Measurements from ENCODE around the gene CDH6.

The CDH6 gene

GRCh38 chr5:31317665-31318064 is 124.2 kb downstream of the CDH6 start:
- no peak for TF ChIP-seq CTCF (conservative IDR thresholded peaks at IDR 0.05; ENCODE audit: low read depth, low read length)
- no peak overlapping the region for H2AFZ ChIP-seq (ENCODE audit: low read depth)
- no peak overlapping the region for H3K4me2 ChIP-seq
- no peaks in the 10 kb centered on the region for H4K20me1 ChIP-seq (ENCODE audit: insufficient read depth)
- H3K9ac ChIP-seq = no peak overlapping the region
- no peaks in the 10 kb centered on the region for H3K4me1 ChIP-seq (ENCODE audit: low read depth, poor library complexity, severe bottlenecking)
- no peak overlapping the region for H3K4me3 ChIP-seq (IDR thresholded peaks at IDR 0.05; ENCODE audit: insufficient read depth, low read depth, low read length)
- no peak overlapping the region for H3K27ac ChIP-seq
- H3K79me2 ChIP-seq (ENCODE audit: insufficient read depth, low read depth) = no peaks in the 10 kb centered on the region
- no peaks in the 10 kb centered on the region for H3K36me3 ChIP-seq (ENCODE audit: insufficient read depth)
- no peaks in the 10 kb centered on the region for H3K27me3 ChIP-seq (ENCODE audit: insufficient read depth, low read depth)

- TF ChIP-seq CTCF (conservative IDR thresholded peaks at IDR 0.05; ENCODE audit: low read depth, low read length) = no peak
- Histone ChIP-seq H3K27me3 (ENCODE audit: insufficient read depth, low read depth) (no peaks in the 10 kb centered on the region), H2AFZ (ENCODE audit: low read depth) (no peak overlapping the region), H3K36me3 (ENCODE audit: insufficient read depth) (no peaks in the 10 kb centered on the region), H3K4me3 (IDR thresholded peaks at IDR 0.05; ENCODE audit: insufficient read depth, low read depth, low read length) (no peak overlapping the region), H3K79me2 (ENCODE audit: insufficient read depth, low read depth) (no peaks in the 10 kb centered on the region), H3K27ac (no peak overlapping the region), H3K9ac (no peak overlapping the region), H3K4me2 (no peak overlapping the region), H4K20me1 (ENCODE audit: insufficient read depth) (no peaks in the 10 kb centered on the region), H3K4me1 (ENCODE audit: low read depth, poor library complexity, severe bottlenecking) (no peaks in the 10 kb centered on the region)
Measured at GRCh38 chr5:31319335-31319734, 125.8 kb downstream of the CDH6 start.

GRCh38 chr5:31322946-31323345 is 129.5 kb downstream of the CDH6 start:
- Histone ChIP-seq H3K27ac (no peak overlapping the region), H2AFZ (ENCODE audit: low read depth) (no peak overlapping the region), H3K79me2 (ENCODE audit: insufficient read depth, low read depth) (no peaks in the 10 kb centered on the region)

GRCh38 chr5:31324842-31325241 is 131.4 kb downstream of the CDH6 start:
- Histone ChIP-seq H2AFZ (ENCODE audit: low read depth) (no peak overlapping the region), H3K27ac (no peak overlapping the region), H3K4me1 (ENCODE audit: low read depth, poor library complexity, severe bottlenecking) (no peaks in the 10 kb centered on the region), H3K4me3 (IDR thresholded peaks at IDR 0.05; ENCODE audit: insufficient read depth, low read depth, low read length) (no peak overlapping the region), H3K27me3 (ENCODE audit: insufficient read depth, low read depth) (no peaks in the 10 kb centered on the region), H3K4me2 (no peak overlapping the region), H3K36me3 (ENCODE audit: insufficient read depth) (no peaks in the 10 kb centered on the region), H4K20me1 (ENCODE audit: insufficient read depth) (no peaks in the 10 kb centered on the region), H3K9ac (no peak overlapping the region), H3K79me2 (ENCODE audit: insufficient read depth, low read depth) (no peaks in the 10 kb centered on the region)
- TF ChIP-seq CTCF (conservative IDR thresholded peaks at IDR 0.05; ENCODE audit: low read depth, low read length) = no peak

More at GRCh38 chr5:31322946-31323345, 129.5 kb downstream of the CDH6 start:
- Histone ChIP-seq H3K4me3 (IDR thresholded peaks at IDR 0.05; ENCODE audit: insufficient read depth, low read depth, low read length) (no peak overlapping the region), H3K9ac (no peak overlapping the region), H3K4me2 (no peak overlapping the region), H3K36me3 (ENCODE audit: insufficient read depth) (no peaks in the 10 kb centered on the region), H4K20me1 (ENCODE audit: insufficient read depth) (no peaks in the 10 kb centered on the region), H3K4me1 (ENCODE audit: low read depth, poor library complexity, severe bottlenecking) (no peaks in the 10 kb centered on the region), H3K27me3 (ENCODE audit: insufficient read depth, low read depth) (no peaks in the 10 kb centered on the region)
- TF ChIP-seq CTCF (conservative IDR thresholded peaks at IDR 0.05; ENCODE audit: low read depth, low read length) = no peak
